A549 (cell line): ENCODE data around the gene PREX1. TPM values are rescaled to one million over a fixed set of nuclear protein-coding genes. Genes with fewer than 3 reads are reported as not detected.

Experiments
- ATAC-seq, 2 experiments: fragments of 200-7000 bp in 1 of 2; fragments of >200 bp in 1 of 2; cut with Nextera tagmentation in 1 of 2; cut with Tn5 transposase in 1 of 2; 3 replicates each; pipeline versions ENCODE4 v1.8.0 to v1.9.1; 2018 to 2020; ENCODE audit warnings: mild to moderate bottlenecking in 1 of 2, moderate library complexity in 1 of 2
- CTCF ChIA-PET: fragments of 300-600 bp; sonication (Branson Sonifier 250); formaldehyde crosslinking; extraction: SDS; loops from one replicate; lab custom pipeline; 2021; ENCODE audit warnings: antibody characterized with exemption, inconsistent platforms; lab: Yijun Ruan, JAX
- POLR2A ChIA-PET: fragments of 350-600 bp; formaldehyde crosslinking; extraction: SDS; loops from one replicate; lab custom pipeline; 2021; ENCODE audit warnings: antibody characterized with exemption, inconsistent platforms; lab: Yijun Ruan, JAX
- DNase-seq, 2 experiments: peaks; one replicate each; pipeline versions ENCODE4 v3.0.0 to v3.0.0-alpha.2; 2011 to 2016; ENCODE audit warnings: low read depth in 1 of 2, low spot score in 1 of 2
- FAIRE-seq: peaks from 2 replicates; lab custom pipeline; 2011; peaks lifted over from hg19 to GRCh38; lab: Jason Lieb, UNC
- H3K27ac ChIP-seq, 2 experiments: fragments of >200 bp; sonication (Bioruptor Twin); formaldehyde crosslinking; 3 replicates each; pipeline ENCODE4 v1.5.1; 2016 to 2017
- H3K4me1 ChIP-seq: fragments of >200 bp; sonication (Bioruptor Twin); formaldehyde crosslinking; 3 replicates; pipeline ENCODE4 v1.6.1; 2016
- H3K4me2 ChIP-seq: fragments of >200 bp; sonication (Bioruptor Twin); formaldehyde crosslinking; 3 replicates; pipeline ENCODE4 v1.6.1; 2016
- H3K4me3 ChIP-seq: fragments of >200 bp; sonication (Bioruptor Twin); formaldehyde crosslinking; 3 replicates; pipeline ENCODE4 v1.5.1; 2016
- H3K9me3 ChIP-seq: fragments of >200 bp; sonication (Bioruptor Twin); formaldehyde crosslinking; 3 replicates; pipeline ENCODE4 v1.6.1; 2016
- CBX2 ChIP-seq: fragments of 200-600 bp; sonication (generic); IDR thresholded peaks from 2 replicates; pipeline ENCODE4 v1.6.1; 2016; ENCODE audit warnings: low read depth, mild to moderate bottlenecking, borderline replicate concordance
- CHD2 ChIP-seq: fragments of 150-350 bp; IDR thresholded peaks from 2 replicates; pipeline ENCODE4 v1.6.1; 2014; ENCODE audit warnings: low read length; ENCODE audit not compliant: partially characterized antibody
- EHF ChIP-seq: fragments of 250-450 bp; sonication (Bioruptor Pico); IDR thresholded peaks from 2 replicates; pipeline ENCODE4 v1.5.0; 2020; ENCODE audit warnings: mild to moderate bottlenecking
- ESRRA ChIP-seq: fragments of 150-350 bp; IDR thresholded peaks from 2 replicates; pipeline ENCODE4 v1.6.1; 2014; ENCODE audit warnings: mild to moderate bottlenecking, low read length, borderline replicate concordance
- FOXS1 ChIP-seq: fragments of 250-450 bp; sonication (Bioruptor Pico); IDR thresholded peaks from 2 replicates; pipeline ENCODE4 v1.5.0; 2020; ENCODE audit warnings: mild to moderate bottlenecking, moderate library complexity
- GATA3 ChIP-seq: IDR thresholded peaks from 2 replicates; pipeline ENCODE4 v1.6.1; 2012; ENCODE audit warnings: borderline replicate concordance
- HOXA7 ChIP-seq: fragments of 250-450 bp; sonication (Bioruptor Pico); IDR thresholded peaks from 2 replicates; pipeline ENCODE4 v1.5.0; 2020; ENCODE audit warnings: mild to moderate bottlenecking, moderate library complexity
- JUN ChIP-seq, 2 experiments: fragments of >200 bp; sonication (Bioruptor Twin); formaldehyde crosslinking; IDR thresholded peaks; 2 replicates in 1 of 2; 3 replicates in 1 of 2; pipeline ENCODE4 v1.6.1; 2016 to 2017
- MAX ChIP-seq: IDR thresholded peaks from 2 replicates; pipeline ENCODE4 v1.6.1; 2012
- MAZ ChIP-seq: fragments of 150-350 bp; IDR thresholded peaks from 2 replicates; pipeline ENCODE4 v1.6.1; 2014; ENCODE audit warnings: antibody characterized with exemption, low read depth, low read length, borderline replicate concordance
- MYC ChIP-seq: IDR thresholded peaks from 2 replicates; pipeline ENCODE4 v1.6.1; 2012; ENCODE audit warnings: mild to moderate bottlenecking, inconsistent platforms, low read length, improper control_type of control experiment, borderline replicate concordance
- NFE2L2 ChIP-seq: fragments of 150-350 bp; conservative IDR thresholded peaks from 2 replicates; pipeline ENCODE4 v1.6.1; 2014; ENCODE audit warnings: low read length
- NR3C1 ChIP-seq: fragments of >200 bp; sonication (Bioruptor Twin); formaldehyde crosslinking; IDR thresholded peaks from 3 replicates; pipeline ENCODE4 v1.6.1; 2017
- PHF8 ChIP-seq: fragments of 200-600 bp; sonication (generic); IDR thresholded peaks from 2 replicates; pipeline ENCODE4 v1.6.1; 2016; ENCODE audit warnings: low read depth, mild to moderate bottlenecking, antibody characterized with exemption, moderate library complexity, borderline replicate concordance
- POLR2AphosphoS2 ChIP-seq: conservative IDR thresholded peaks from 2 replicates; pipeline ENCODE4 v1.6.1; 2012; ENCODE audit warnings: low read length, improper control_type of control experiment, inconsistent platforms
- RFX5 ChIP-seq: fragments of 450-650 bp; IDR thresholded peaks from 2 replicates; pipeline ENCODE4 v1.7.1; 2014; ENCODE audit warnings: antibody characterized with exemption, mild to moderate bottlenecking, moderate library complexity
- SMC3 ChIP-seq: fragments of >200 bp; sonication (Bioruptor Twin); formaldehyde crosslinking; IDR thresholded peaks from 3 replicates; pipeline ENCODE4 v1.6.1; 2018; ENCODE audit warnings: inconsistent platforms
- ZFP36 ChIP-seq: fragments of 450-650 bp; IDR thresholded peaks from 2 replicates; pipeline ENCODE4 v1.6.1; 2014; ENCODE audit warnings: borderline replicate concordance; ENCODE audit not compliant: partially characterized antibody
- ZNF302 ChIP-seq: fragments of 250-450 bp; sonication (Bioruptor Pico); IDR thresholded peaks from 2 replicates; pipeline ENCODE4 v1.9.0; 2021; ENCODE audit warnings: inconsistent platforms, mild to moderate bottlenecking, moderate library complexity
- WGBS: methylation state at CpG from one replicate; pipeline ENCODE4 v1.1.6; 2017; ENCODE audit errors: missing lambda C conversion rate; 5-methylcytosine and 5-hydroxymethylcytosine counted together
- polyA plus RNA-seq, 4 experiments: library from polyadenylated mRNA; depleted of rRNA in 3 of 4; stranded (reverse); fragments of >200 nt; fragmentation: RNase III in 1 of 4; extraction: RNeasy Plus Mini Kit Qiagen cat#74134 plus additional on column Dnase treatment in 1 of 4; gene quantifications; 2 replicates in 3 of 4; 3 replicates in 1 of 4; pipeline ENCODE4 v1.2.3, GENCODE V29; 2011 to 2017
- TF ChIP-seq, protein P1 (sequence below): fragments of 250-450 bp; sonication (Bioruptor Pico); IDR thresholded peaks from 2 replicates; pipeline ENCODE4 v1.5.0; 2020; ENCODE audit warnings: low read depth, mild to moderate bottlenecking, moderate library complexity
- TF ChIP-seq, protein P2 (sequence below): fragments of 250-450 bp; sonication (Bioruptor Pico); IDR thresholded peaks from 2 replicates; pipeline ENCODE4 v1.5.0; 2021; ENCODE audit warnings: mild to moderate bottlenecking, moderate library complexity, borderline replicate concordance
- TF ChIP-seq, protein P3 (sequence below): fragments of 450-650 bp; IDR thresholded peaks from 2 replicates; pipeline ENCODE4 v1.6.1; 2014; ENCODE audit warnings: antibody characterized with exemption
- TF ChIP-seq, protein P4 (sequence below): fragments of >200 bp; sonication (Bioruptor Twin); formaldehyde crosslinking; IDR thresholded peaks from 2 replicates; pipeline ENCODE4 v1.6.1; 2016

The PREX1 gene
- polyA plus RNA-seq, 2 of the 4 experiments (the other 2 are of a cell fraction), result 3.6 to 4.2 TPM

GRCh38 chr20:48653706-48654051, 174.1 kb downstream of the PREX1 start (continued):
- TF ChIP-seq, protein P1, sequence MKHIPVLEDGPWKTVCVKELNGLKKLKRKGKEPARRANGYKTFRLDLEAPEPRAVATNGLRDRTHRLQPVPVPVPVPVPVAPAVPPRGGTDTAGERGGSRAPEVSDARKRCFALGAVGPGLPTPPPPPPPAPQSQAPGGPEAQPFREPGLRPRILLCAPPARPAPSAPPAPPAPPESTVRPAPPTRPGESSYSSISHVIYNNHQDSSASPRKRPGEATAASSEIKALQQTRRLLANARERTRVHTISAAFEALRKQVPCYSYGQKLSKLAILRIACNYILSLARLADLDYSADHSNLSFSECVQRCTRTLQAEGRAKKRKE (CRISPR knock-in tag), result no peak
- TF ChIP-seq ZNF302 (CRISPR knock-in tag), result no peak
- TF ChIP-seq, all 56 proteins: peak for 0

DNA sequence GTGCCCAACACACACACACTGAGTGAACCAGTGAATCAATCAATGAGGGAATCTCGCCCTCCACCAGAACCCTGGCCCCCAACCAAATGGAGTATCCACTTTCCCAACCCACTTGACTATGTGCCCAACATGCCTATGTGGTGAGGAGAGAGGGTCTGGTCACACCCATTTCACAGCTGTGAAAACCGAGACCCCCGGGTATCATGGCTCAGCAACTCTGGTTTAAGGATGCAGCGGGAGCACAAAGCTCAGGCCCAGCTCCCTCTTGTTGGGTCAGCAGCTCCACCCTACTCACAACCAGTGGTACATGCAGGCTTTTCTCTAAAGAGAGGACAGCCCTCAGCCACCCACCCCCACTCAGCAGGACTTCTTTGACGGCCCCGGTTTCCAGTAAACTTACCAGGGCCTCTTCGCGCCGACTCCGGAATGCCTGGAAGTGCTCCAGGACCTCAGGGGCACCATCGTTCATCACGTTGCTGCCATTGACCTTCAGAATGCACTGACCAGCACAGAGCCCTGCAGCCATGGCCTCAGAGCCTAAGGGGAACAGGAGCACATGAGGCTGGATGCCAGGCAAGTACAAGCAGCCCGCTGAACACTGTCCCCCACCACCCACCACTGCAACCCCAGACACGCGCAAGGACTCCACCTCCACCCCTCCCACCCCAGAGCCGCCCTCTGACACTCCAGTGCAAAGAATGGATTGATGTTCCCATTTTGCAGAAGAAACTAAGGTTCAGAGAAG, 174.7 kb downstream of the PREX1 start:
- Histone ChIP-seq H3K4me1 (no peaks in the 10 kb centered on the region), H3K27ac (no peak overlapping the region), H3K4me2 (no peak overlapping the region), H3K9me3 (no peaks in the 10 kb centered on the region), H3K4me3 (no peak overlapping the region)
- no peak for ATAC-seq
- no peak for DNase-seq
- TF ChIP-seq CBX2 (no peak), MAZ (no peak), SMC3 (no peak), POLR2AphosphoS2 (no peak), ZNF302 (CRISPR knock-in tag) (no peak), FOXS1 (no peak), CHD2 (no peak), PHF8 (no peak), ZFP36 (no peak), MYC (no peak), EHF (no peak)
- TF ChIP-seq, protein P2, sequence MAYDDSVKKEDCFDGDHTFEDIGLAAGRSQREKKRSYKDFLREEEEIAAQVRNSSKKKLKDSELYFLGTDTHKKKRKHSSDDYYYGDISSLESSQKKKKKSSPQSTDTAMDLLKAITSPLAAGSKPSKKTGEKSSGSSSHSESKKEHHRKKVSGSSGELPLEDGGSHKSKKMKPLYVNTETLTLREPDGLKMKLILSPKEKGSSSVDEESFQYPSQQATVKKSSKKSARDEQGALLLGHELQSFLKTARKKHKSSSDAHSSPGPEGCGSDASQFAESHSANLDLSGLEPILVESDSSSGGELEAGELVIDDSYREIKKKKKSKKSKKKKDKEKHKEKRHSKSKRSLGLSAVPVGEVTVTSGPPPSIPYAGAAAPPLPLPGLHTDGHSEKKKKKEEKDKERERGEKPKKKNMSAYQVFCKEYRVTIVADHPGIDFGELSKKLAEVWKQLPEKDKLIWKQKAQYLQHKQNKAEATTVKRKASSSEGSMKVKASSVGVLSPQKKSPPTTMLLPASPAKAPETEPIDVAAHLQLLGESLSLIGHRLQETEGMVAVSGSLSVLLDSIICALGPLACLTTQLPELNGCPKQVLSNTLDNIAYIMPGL (CRISPR knock-in tag), result no peak
- POLR2A ChIA-PET, result no interaction called here
- 81% methylated on average over 14 of the region's 16 CpGs for WGBS
- CTCF ChIA-PET, result interaction anchor here (13.8 kb wide), 1 partner anchor 259 kb away, joined by 494 read pairs; the partner anchor contains the start of gene ARFGEF2
- no peak for FAIRE-seq

DNA sequence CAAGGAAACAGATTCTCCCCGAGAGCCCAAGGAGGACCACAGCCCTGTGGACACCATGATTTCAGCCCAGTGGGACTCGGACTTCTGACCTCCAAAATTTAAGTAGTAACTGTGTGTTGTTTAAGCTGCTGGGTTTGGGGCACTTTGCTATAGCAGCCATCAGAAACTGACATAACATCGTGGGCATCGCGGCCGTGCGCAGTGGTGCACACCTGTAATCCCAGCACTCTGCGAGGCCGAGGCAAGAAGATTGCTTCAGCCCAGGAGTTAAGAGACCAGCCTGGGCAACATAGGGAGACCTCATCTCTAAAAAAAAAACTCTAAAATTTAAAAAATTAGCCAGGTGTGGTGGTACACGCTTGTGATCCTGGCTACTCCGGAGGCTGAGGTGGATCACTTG, 175.8 kb downstream of the PREX1 start:
- CTCF ChIA-PET, result interaction anchor here (0.6 to 13.8 kb wide), 3 partner anchors 10 to 260 kb away, joined by 4 to 494 read pairs (median 4); partner anchors contain the start of gene ARFGEF2
- no peak for FAIRE-seq
- Histone ChIP-seq H3K4me3 (no peak overlapping the region), H3K9me3 (no peaks in the 10 kb centered on the region)
- TF ChIP-seq SMC3, result no peak
- TF ChIP-seq RFX5, result no peak
- no peak for TF ChIP-seq NFE2L2
- TF ChIP-seq GATA3, result no peak
- no peak for TF ChIP-seq PHF8
- TF ChIP-seq FOXS1, result no peak
- TF ChIP-seq MAZ, result no peak
- TF ChIP-seq, all 56 proteins: peak for 0
- 88% methylated on average over 11 of the region's 11 CpGs for WGBS
- POLR2A ChIA-PET, result no interaction called here
- no peak for ATAC-seq
- Histone ChIP-seq H3K27ac (no peak overlapping the region), H3K4me1 (no peaks in the 10 kb centered on the region), H3K4me2 (no peak overlapping the region)
- DNase-seq, result no peak

DNA sequence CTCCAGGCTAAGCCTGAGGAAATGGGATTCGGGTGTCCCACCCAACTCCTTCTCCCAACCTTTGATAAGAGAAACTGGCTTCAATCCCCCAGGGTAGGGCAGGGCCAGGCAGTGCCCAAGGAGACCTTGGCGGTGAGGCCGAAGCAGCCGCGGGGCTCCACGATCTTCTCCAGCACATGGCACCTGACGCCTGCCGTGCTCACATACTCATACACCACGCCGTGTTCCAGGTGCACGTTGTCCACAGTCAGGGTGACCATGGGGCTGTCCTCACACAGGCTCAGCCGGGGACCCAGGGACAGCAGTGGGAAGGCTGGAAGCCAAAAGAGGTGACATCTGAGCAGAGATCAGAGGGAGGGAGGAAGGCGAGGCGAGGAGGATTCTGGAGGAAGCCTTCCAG, 176.5 kb downstream of the PREX1 start:
- no peak overlapping the region for H3K4me3 ChIP-seq
- POLR2A ChIA-PET, result no interaction called here
- CTCF ChIA-PET, result interaction anchor here (1.3 to 13.8 kb wide), 2 partner anchors 11 to 261 kb away, joined by 4 to 494 read pairs; partner anchors contain the start of gene ARFGEF2
- no peak overlapping the region for H3K27ac ChIP-seq
- no peak overlapping the region for H3K4me2 ChIP-seq
- H3K9me3 ChIP-seq, result no peaks in the 10 kb centered on the region
- no peak for ATAC-seq
- TF ChIP-seq JUN (IDR thresholded peaks at IDR 0.05) (no peak), CHD2 (no peak), MAZ (no peak), ZFP36 (no peak), RFX5 (no peak), ESRRA (no peak), MAX (no peak), HOXA7 (CRISPR knock-in tag) (no peak), NR3C1 (no peak)
- TF ChIP-seq, protein P3, sequence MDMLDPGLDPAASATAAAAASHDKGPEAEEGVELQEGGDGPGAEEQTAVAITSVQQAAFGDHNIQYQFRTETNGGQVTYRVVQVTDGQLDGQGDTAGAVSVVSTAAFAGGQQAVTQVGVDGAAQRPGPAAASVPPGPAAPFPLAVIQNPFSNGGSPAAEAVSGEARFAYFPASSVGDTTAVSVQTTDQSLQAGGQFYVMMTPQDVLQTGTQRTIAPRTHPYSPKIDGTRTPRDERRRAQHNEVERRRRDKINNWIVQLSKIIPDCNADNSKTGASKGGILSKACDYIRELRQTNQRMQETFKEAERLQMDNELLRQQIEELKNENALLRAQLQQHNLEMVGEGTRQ, result no peak
- TF ChIP-seq, protein P4, sequence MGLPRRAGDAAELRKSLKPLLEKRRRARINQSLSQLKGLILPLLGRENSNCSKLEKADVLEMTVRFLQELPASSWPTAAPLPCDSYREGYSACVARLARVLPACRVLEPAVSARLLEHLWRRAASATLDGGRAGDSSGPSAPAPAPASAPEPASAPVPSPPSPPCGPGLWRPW, result no peak
- DNase-seq, result no peak
- 83% methylated on average over 14 of the region's 14 CpGs for WGBS
- no peak for FAIRE-seq
- no peaks in the 10 kb centered on the region for H3K4me1 ChIP-seq
